ENCODE data around the gene USP17L21. TPM values are rescaled to one million over a fixed set of nuclear protein-coding genes. Genes with fewer than 3 reads are reported as not detected.
"Not testable (repeated sequence)": the region's sequence is repeated elsewhere in the genome, so short reads cannot be mapped to it uniquely, and the experiment has no call there.

The USP17L21 gene, protein sequence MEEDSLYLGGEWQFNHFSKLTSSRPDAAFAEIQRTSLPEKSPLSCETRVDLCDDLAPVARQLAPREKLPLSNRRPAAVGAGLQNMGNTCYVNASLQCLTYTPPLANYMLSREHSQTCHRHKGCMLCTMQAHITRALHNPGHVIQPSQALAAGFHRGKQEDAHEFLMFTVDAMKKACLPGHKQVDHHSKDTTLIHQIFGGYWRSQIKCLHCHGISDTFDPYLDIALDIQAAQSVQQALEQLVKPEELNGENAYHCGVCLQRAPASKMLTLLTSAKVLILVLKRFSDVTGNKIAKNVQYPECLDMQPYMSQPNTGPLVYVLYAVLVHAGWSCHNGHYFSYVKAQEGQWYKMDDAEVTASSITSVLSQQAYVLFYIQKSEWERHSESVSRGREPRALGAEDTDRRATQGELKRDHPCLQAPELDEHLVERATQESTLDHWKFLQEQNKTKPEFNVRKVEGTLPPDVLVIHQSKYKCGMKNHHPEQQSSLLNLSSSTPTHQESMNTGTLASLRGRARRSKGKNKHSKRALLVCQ
- total RNA-seq: not detected

GRCh38 chr4:9262572-9262971 lies at the start of gene USP17L21:
Gene USP17L21, plus strand, starts transcription at chr4:9262872. Its CDS starts 0 bp downstream, at chr4:9262872.
- intact Hi-C loops (cut with DNase I); H3K4me1 ChIP-seq; H3K36me3 ChIP-seq; H3K27ac ChIP-seq; DNase-seq (ENCODE audit: low spot score in 2 of 2); H3K9me3 ChIP-seq; H3K4me3 ChIP-seq; H3K27me3 ChIP-seq: not testable (repeated sequence)

DNA sequence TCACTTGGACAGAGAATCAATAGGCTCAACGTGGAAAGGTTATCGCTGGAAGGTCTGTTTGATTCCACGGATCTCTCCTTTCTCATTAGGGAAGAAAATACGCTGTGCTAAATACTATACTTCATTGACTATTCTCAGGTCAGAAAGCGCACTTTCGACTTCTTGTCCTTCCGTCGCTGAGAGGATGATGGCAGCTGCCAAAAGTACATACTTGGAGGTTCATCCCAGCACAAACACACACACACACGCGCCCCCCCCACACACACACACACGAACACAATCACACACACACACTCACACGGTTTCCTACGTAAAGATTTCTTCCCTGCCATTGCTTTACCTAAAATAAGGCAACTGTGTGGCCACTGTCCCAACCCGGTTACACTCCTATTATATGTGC lies 48.0 kb upstream of the USP17L21 start:
- H3K27ac ChIP-seq; H3K9me3 ChIP-seq; H3K36me3 ChIP-seq; H3K4me3 ChIP-seq; H3K4me1 ChIP-seq; intact Hi-C loops (cut with DNase I); H3K27me3 ChIP-seq: not testable (repeated sequence)
- DNase-seq (ENCODE audit: low spot score in 2 of 2): peak; percentile 3 to 21

DNA sequence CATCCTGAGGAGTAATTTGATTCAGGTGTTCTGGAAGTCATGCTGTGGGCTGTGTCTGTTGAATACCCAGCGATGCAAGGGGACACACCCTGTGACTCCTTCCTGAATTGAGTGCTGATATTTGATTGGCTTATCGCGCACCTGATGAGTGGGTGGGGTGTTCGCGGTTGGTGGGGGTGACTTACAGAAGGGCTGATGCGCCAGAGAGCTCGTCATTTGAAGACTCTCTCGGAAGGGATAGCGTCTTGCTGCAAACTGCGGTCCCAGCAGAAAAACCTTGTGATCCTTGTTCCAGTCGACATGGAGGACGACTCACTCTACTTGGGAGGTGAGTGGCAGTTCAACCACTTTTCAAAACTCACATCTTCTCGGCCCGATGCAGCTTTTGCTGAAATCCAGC lies 47.6 kb upstream of the USP17L21 start, which contains the start of gene USP17L11:
Gene USP17L11 (plus strand): TSS at position 301 of the 400 bp plus-strand sequence. CDS start 0 bp downstream, at position 301.
- H3K27ac ChIP-seq; intact Hi-C loops (cut with DNase I); H3K9me3 ChIP-seq: not testable (repeated sequence)

DNA sequence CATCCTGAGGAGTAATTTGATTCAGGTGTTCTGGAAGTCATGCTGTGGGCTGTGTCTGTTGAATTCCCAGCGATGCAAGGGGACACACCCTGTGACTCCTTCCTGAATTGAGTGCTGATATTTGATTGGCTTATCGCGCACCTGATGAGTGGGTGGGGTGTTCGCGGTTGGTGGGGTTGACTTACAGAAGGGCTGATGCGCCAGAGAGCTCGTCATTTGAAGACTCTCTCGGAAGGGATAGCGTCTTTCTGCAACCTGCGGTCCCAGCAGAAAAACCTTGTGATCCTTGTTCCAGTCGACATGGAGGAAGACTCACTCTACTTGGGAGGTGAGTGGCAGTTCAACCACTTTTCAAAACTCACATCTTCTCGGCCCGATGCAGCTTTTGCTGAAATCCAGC lies 42.8 kb upstream of the USP17L21 start, which contains the start of gene USP17L12:
Gene USP17L12 (plus strand): TSS at position 301 of the 400 bp plus-strand sequence. CDS start 0 bp downstream, at position 301.
- H3K36me3 ChIP-seq; H3K9me3 ChIP-seq; intact Hi-C loops (cut with DNase I); H3K27me3 ChIP-seq; DNase-seq (ENCODE audit: low spot score in 2 of 2); H3K4me3 ChIP-seq; H3K4me1 ChIP-seq; H3K27ac ChIP-seq: not testable (repeated sequence)

More for the DNA sequence above, 47.6 kb upstream of the USP17L21 start, which contains the start of gene USP17L11:
- not testable (repeated sequence) for DNase-seq (ENCODE audit: low spot score in 2 of 2); H3K27me3 ChIP-seq; H3K36me3 ChIP-seq; H3K4me1 ChIP-seq; H3K4me3 ChIP-seq

DNA sequence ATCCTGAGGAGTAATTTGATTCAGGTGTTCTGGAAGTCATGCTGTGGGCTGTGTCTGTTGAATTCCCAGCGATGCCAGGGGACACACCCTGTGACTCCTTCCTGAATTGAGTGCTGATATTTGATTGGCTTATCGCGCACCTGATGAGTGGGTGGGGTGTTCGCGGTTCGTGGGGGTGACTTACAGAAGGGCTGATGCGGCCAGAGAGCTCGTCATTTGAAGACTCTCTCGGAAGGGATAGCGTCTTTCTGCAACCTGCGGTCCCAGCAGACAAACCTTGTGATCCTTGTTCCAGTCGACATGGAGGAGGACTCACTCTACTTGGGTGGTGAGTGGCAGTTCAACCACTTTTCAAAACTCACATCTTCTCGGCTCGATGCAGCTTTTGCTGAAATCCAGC lies 38.1 kb upstream of the USP17L21 start, which contains the start of gene USP17L13:
Gene USP17L13 (plus strand): TSS at position 301 of the 400 bp plus-strand sequence. CDS start 0 bp downstream, at position 301.
- H3K4me3 ChIP-seq; H3K9me3 ChIP-seq; intact Hi-C loops (cut with DNase I); H3K27me3 ChIP-seq; H3K4me1 ChIP-seq; DNase-seq (ENCODE audit: low spot score in 2 of 2); H3K27ac ChIP-seq; H3K36me3 ChIP-seq: not testable (repeated sequence)

- H3K27me3 ChIP-seq; H3K9me3 ChIP-seq; intact Hi-C loops (cut with DNase I); H3K36me3 ChIP-seq; H3K4me3 ChIP-seq; H3K4me1 ChIP-seq; H3K27ac ChIP-seq: not testable (repeated sequence)
- peak in 1 of 2 donors; percentile 39 for DNase-seq (ENCODE audit: low spot score in 2 of 2)
These were observed 32.4 kb upstream of the USP17L21 start for GRCh38 chr4:9230249-9230648.

- intact Hi-C loops (cut with DNase I); H3K9me3 ChIP-seq; H3K27ac ChIP-seq; H3K27me3 ChIP-seq; H3K4me3 ChIP-seq; H3K4me1 ChIP-seq; H3K36me3 ChIP-seq; DNase-seq (ENCODE audit: low spot score in 2 of 2): not testable (repeated sequence)
These were observed 28.6 kb upstream of the USP17L21 start, which contains the start of gene USP17L15 for GRCh38 chr4:9234085-9234484. Gene USP17L15, plus strand, starts transcription at chr4:9234385. Its CDS starts 0 bp downstream, at chr4:9234385.

DNA sequence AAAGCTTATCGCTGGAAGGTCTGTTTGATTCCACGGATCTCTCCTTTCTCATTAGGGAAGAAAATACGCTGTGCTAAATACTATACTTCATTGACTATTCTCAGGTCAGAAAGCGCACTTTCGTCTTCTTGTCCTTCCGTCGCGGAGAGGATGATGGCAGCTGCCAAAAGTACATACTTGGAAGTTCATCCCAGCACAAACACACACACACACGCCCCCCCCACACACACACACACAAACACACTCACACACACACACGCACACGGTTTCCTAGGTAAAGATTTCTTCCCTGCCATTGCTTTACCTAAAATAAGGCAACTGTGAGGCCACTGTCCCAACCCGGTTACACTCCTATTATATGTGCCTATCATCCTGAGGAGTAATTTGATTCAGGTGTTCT lies 24.2 kb upstream of the USP17L21 start:
- H3K4me3 ChIP-seq; intact Hi-C loops (cut with DNase I); H3K27me3 ChIP-seq; H3K27ac ChIP-seq; H3K36me3 ChIP-seq; H3K4me1 ChIP-seq; H3K9me3 ChIP-seq: not testable (repeated sequence)
- DNase-seq (ENCODE audit: low spot score in 2 of 2): peak in 1 of 2 donors; percentile 38

- H3K4me3 ChIP-seq; H3K4me1 ChIP-seq; intact Hi-C loops (cut with DNase I); H3K36me3 ChIP-seq; H3K9me3 ChIP-seq; H3K27ac ChIP-seq; H3K27me3 ChIP-seq; DNase-seq (ENCODE audit: low spot score in 2 of 2): not testable (repeated sequence)
These were observed 19.1 kb upstream of the USP17L21 start, which contains the start of gene USP17L17 for GRCh38 chr4:9243579-9243978. Gene USP17L17, plus strand, starts transcription at chr4:9243879. Its CDS starts 0 bp downstream, at chr4:9243879.

GRCh38 chr4:9247953-9248680 lies 14.6 kb upstream of the USP17L21 start, which contains the start of gene USP17L18:
Gene USP17L18, plus strand, starts transcription at chr4:9248630. Its CDS starts 0 bp downstream, at chr4:9248630.
- H3K27ac ChIP-seq; H3K27me3 ChIP-seq; H3K4me3 ChIP-seq; H3K4me1 ChIP-seq; H3K36me3 ChIP-seq; intact Hi-C loops (cut with DNase I); H3K9me3 ChIP-seq: not testable (repeated sequence)
- peak; percentile 4 to 60 for DNase-seq (ENCODE audit: low spot score in 2 of 2)

GRCh38 chr4:9253078-9253477 lies 9.6 kb upstream of the USP17L21 start, which contains the start of gene USP17L19:
Gene USP17L19, plus strand, starts transcription at chr4:9253378. Its CDS starts 0 bp downstream, at chr4:9253378.
- H3K9me3 ChIP-seq; H3K4me3 ChIP-seq; H3K36me3 ChIP-seq; intact Hi-C loops (cut with DNase I); H3K4me1 ChIP-seq; H3K27ac ChIP-seq; H3K27me3 ChIP-seq; DNase-seq (ENCODE audit: low spot score in 2 of 2): not testable (repeated sequence)

GRCh38 chr4:9257824-9258223 lies 4.8 kb upstream of the USP17L21 start, which contains the start of gene USP17L20:
Gene USP17L20, plus strand, starts transcription at chr4:9258124. Its CDS starts 0 bp downstream, at chr4:9258124.
- H3K36me3 ChIP-seq; DNase-seq (ENCODE audit: low spot score in 2 of 2); intact Hi-C loops (cut with DNase I); H3K27me3 ChIP-seq; H3K9me3 ChIP-seq; H3K27ac ChIP-seq; H3K4me3 ChIP-seq; H3K4me1 ChIP-seq: not testable (repeated sequence)

DNA sequence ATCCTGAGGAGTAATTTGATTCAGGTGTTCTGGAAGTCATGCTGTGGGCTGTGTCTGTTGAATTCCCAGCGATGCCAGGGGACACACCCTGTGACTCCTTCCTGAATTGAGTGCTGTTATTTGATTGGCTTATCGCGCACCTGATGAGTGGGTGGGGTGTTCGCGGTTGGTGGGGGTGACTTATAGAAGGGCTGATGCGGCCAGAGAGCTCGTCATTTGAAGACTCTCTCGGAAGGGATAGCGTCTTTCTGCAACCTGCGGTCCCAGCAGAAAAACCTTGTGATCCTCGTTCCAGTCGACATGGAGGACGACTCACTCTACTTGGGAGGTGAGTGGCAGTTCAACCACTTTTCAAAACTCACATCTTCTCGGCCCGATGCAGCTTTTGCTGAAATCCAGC lies 4.6 kb downstream of the USP17L21 start, which contains the start of gene USP17L22:
Gene USP17L22 (plus strand): TSS at position 301 of the 400 bp plus-strand sequence. CDS start 0 bp downstream, at position 301.
- H3K36me3 ChIP-seq; H3K9me3 ChIP-seq; DNase-seq (ENCODE audit: low spot score in 2 of 2); intact Hi-C loops (cut with DNase I); H3K4me3 ChIP-seq; H3K27ac ChIP-seq; H3K4me1 ChIP-seq; H3K27me3 ChIP-seq: not testable (repeated sequence)

Measured in ascending aorta (tissue), 2 donors.